NCI-H446 treated with DMSO at 0.1 percent for 48 hours (cell line): ENCODE measurements around the gene HDAC5.

Experiments
- DNase-seq: peaks from one replicate; lab custom pipeline; 2025; lab: John Stamatoyannopoulos, UW

HDAC5 gene

DNA sequence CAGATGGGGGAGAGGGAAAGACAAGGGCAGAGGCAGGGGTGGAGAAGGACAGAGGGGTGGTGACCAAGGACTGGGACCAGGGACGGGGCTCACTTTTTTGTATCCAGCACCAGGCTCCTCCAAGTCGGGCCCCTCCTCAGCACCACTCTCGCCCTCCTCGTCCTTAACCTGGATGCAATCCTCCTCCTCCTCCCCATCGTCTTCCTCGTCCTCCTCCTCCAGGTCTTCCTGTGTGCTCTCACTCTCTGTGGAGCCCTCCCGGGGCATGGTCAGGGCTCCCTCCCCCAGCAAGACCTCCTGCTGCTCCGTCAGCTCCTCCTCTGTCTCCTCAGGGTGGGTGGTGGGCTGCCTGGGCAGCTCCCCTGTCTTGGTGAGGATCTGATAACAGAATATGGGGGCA is 36.1 kb downstream of the HDAC5 start:
- no peak for DNase-seq

DNA sequence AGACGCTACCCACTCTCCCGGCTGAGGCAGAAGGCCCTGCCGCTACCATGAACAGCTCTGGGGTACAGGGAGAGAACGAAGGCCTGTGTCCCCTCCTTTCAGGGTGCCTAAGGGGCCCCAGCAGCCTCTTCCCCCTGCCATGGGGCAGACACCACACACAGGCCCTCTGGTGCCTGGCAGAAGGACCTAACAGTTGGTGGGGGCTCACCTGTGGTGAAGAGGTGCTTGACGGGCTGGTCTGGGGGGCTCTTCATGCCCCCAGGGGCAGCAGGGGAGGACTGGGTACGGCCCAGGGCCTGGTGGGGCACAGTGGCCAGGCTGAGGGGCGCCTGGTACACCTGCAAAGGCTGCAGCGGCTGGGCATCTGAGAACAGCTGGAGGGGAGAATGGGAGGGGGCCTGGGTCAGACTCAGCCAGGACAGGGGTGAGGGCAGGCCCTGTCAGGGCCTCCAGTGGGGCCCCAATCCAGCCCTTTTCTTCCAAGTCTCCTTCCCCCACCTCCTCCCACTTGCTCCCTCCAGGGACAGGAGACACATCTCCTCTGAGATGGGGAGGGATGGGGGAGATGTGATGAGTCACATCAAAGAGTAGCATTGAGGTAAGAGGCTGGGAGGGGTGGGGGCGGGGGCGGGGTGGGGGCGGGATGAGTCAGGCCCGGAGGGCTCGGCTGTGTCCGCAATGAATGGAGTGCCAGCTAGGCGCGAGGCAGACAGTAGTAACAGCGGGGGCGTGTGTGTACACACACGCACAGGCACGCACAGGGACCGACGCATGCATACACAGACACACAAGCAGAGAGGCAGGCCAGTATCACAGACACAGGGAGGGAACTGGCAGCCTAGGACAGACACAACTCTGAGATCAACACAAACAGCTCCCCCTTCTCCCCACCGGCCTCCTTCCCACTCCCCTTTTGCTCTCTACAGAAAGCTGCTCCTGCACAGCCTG is 36.8 kb downstream of the HDAC5 start:
- no peak for DNase-seq

DNA sequence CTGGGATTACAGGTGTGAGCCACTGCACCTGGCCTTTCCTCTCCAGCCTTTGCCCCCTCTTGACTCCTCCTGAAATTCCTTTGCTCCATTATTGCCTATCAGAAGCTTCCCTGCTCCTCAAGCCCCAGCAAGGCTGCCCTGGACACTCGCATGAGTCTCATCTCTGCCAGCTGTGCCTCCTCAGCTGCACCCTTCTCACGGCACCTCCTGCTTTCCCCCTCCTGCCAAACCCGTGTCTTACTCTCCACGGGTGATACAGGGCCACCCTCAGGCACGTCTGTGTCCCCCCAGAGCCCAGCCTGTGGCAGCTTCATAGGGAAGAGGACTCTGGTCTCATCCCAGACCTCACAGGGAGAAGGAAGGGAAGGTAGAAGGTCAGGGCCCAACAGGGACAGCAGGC is 37.5 kb downstream of the HDAC5 start:
- DNase-seq = no peak

DNA sequence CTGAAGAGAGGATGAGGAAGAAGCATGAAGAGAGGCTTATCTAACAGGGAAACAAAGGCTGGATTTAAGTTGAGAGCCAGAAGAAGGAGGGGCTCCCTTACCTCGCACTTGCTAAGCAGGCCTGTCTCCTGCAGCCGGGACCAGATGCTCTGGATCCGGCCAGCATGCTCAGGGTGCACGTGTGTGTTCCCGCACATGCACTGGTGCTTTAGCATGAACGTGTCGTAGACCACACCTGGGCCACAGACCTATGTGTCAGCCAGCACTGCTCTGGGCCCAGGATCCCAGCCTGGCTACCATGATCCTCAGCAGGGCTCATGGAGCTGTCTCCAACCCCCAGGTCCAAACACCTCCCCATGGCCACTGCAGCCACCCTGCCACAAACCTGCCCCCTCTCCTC is 38.5 kb downstream of the HDAC5 start:
- no peak for DNase-seq

DNA sequence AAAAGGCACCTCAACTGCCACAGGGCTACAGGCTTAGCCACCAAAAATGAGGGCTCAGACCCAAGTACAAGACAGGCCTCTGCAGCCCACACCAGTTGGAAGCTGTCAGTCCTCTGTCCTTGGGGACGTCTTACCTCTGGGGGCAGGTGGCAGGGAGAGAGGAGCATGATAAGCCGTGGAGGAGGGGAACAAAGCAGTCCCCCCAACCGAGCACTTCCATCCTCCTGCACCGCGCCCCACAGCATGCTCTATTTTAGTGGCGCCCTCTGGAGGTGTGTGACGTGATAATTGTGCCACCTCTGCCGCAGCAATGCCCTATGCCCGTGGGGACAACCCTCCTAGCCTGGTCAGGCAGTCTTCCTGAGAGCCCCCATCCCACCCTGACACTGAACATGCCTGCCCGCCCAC is 39.3 kb downstream of the HDAC5 start:
- no peak for DNase-seq

DNA sequence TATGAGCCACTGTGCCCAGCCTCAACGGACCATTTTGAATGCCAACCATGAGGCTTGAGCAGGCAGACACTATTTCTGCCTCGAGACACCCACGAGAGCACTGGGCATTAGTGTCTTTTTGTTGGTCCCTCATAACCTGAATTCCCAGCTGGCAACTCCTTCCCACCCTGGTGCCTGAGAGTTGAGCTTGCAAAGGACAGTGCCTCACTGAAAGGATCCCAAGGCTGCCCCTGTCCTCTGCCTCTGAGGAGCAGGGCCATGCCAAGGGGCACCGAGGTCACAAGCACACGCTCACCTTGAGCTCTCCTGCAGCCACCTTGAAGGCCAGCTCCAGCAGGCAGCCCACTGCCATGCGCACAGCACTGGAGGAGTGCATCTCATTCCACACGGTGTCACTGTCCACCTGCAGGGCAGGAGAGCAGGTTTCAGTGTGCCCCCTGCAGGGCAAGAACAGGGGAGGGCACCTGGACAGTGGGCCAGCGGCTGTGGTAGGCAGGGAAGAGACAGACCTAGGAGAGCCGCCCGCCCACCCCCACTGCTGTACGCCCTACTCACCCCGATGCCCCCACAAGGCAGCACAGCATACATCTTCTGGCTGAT is 40.1 kb downstream of the HDAC5 start:
- no peak for DNase-seq

DNA sequence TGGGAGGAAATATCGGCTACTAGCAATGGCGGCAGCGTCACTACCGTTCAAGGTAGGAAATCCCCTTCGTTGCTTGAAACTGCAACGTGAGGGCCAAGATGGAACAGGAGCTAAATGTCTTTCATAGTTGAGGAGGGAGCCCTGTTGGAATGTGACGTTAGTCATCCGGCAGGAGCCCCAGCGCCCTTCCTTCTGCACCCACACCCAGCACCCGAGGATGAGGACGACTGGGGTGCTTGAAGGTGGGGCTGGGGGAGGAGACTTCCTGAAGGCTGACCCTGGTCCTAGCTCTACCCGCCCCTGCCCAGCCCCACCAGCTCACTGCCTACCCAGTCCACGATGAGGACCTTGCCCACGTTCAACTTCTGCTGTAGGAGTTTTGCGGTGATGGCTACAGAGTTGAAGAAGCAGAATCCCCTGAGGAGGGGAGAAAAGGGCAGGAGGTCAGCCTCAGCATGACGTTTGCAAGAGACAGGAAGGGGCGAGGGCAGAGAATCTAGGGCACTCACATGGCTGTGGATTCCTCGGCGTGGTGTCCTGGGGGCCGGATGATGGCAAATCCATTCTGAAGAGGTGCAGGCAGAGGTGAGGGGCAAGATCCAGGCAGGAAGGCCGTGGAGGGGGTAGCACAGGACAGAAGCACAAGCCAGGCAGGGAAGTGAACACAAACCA is 41.0 kb downstream of the HDAC5 start:
- no peak for DNase-seq

DNA sequence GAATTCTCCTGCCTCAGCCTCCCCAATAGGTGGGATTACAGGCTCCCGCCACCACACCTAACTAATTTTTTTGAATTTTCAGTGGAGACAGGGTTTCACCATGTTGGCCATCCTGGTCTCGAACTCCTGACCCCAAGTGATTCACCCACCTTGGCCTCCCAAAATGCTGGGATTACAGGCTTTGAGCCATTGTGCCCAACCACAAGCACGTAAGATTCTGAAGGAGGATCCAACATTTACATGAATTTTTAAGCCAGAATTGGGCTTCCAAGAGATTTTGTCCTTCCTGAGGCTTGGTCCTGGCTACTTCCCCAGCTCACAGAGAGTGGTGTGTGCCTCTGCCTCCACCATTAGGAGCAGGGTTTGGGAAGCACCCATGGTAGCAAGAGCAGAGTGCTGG is 41.8 kb downstream of the HDAC5 start:
- no peak for DNase-seq

DNA sequence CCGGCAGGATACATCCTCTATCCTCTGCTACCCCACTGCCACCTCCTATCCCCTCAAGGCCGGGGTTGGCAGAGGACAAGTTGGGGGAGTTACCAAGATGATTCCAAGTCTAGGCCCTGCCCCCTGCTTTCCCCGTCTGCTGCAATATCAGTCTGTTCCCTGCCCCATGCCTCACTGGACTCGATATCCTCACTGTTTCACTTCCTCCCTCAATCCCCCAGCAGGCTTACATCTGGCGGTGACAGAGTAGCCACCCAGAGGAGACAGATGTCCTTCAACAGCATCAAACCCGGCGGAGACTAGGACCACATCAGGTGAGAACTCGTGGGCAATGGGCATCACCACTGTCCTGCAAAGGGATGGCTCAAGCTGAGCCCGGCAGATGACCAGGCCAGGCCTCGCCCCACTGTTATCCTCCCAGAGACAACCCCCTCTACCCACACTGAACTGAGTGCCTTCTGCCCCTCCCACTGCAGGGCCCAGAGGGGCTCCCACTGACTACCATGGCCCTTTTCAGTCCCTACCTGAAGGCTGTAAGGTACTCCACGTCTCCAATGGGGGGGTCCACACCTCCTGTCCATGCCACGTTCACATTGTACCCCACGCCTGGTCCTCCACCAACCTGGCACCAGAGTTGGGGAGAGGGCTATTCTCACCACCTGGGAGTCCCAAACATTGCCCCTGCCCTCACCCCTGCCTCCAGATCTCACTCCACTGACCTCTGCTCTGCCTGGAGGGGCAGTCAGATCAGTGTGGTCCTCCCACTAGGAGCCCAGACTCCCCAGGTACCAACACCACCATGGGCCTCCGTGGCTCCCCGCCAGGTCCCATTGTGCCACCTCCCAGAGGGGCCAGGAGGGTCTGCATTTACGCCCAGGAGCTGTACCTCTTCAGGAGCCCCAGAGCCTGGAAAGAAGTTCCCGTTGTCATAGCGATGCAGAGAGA is 43.3 kb downstream of the HDAC5 start:
- DNase-seq = no peak

DNA sequence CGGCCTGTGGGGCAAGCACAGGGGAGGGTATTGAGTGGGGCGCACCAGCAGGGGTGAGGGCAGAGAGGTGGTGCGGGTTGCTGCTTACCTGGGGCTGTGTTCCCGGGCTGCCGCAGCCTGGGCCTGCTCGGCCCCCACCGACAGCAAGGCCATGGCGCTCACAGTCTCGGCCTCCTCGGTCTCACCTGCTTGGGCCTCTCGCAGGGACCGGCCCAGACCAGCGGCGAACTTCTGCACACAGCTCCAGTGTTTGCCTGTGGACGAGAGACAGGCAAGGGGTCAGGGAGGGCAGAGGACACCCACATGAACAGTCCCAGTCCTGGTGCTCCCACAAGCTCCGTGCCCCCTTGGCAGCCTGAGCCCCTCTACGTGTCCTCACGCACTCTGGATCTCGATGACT is 45.0 kb downstream of the HDAC5 start:
- DNase-seq = no peak

DNA sequence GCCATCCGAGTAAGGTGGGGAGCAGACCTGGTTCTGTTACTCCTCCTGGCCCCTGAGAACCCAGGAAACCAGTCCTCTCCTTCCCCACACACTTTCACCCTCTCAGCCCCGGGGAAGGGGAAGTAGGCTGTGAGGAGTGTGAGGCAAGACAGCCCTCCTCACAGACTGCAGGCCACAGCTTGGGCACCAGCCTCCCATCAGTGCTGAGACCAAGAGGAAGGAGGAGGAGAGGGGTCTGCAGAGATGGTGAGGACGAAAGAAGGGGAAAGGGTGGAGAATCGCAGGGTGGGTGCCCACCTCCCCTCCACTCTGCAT is 45.9 kb downstream of the HDAC5 start:
- no peak for DNase-seq

DNA sequence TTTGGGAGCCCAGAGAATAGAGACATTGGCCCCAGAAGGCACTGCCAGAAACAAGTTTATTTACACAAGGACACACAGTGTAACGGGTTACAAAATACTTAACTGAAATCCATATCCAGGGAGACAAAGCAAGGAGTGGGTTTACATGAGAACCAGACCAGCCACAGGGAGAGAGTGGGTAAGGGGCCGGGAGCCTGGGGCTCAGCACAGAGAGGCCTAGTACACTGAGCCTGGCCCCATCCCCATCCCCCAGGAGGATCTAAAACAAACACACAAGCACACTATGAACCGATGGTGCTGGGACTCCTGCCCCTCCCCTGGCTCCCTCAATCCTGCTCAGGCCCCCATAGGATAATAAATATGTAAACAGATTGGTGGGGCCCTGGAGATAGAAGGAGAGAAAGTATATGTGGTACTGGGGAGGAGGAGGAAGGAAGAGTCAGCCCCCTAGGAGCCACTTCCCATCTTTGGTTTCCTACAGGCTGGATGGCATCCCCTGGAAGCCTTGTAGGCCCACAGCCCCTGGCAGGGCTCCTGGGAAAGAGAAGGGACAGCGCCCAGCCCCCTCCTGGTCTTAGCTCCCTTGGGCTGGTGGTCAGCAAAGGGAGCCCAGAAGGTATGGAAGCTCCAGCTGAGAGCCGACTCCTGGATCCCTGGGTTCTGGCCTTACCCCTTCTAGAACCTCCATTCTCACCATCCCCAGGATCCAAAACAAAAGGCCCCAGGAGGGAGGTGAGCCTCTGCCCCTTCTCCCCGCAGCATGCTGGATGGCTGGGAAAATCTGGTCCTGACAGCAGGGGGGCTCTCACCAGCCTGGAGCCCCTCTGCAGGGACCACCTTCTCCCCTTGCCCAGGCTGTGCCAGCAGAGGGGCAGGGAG is 46.5 kb downstream of the HDAC5 start:
- no peak for DNase-seq

DNA sequence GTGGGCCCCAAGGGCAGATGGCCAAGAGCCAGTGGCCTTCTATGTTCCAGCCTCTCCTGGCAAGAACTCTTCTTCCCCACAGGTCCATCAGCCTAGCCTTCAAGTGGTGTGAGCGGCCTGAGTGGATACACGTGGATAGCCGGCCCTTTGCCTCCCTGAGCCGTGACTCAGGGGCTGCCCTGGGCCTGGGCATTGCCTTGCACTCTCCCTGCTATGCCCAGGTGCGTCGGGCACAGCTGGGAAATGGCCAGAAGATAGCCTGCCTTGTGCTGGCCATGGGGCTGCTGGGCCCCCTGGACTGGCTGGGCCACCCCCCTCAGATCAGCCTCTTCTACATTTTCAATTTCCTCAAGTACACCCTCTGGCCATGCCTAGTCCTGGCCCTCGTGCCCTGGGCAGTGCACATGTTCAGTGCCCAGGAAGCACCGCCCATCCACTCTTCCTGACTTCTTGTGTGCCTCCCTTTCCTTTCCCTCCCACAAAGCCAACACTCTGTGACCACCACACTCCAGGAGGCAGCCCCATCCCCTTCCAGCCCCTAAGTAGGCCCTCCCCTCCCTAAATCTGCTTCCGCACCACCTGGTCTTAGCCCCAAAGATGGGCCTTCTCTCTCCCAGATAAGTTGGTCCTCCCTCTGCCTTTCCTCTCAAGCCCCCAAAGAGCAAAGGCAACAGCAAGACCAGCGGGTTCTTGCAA is 47.7 kb downstream of the HDAC5 start:
- DNase-seq = no peak

DNA sequence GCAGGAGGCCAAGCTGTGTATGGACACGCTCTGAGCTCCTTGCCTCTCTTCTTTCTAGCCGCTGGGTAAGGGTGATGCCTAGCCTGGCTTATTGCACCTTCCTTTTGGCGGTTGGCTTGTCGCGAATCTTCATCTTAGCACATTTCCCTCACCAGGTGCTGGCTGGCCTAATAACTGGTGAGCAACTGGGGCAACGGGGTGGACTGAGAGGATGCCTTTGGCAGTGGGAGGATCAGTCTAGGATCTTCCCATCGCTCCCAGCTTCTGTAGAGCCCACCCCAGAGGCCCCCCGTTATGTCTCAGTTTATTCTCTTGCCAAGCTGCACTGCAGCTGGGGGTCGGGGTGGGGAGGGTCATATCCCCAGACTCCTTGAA is 48.5 kb downstream of the HDAC5 start:
- no peak for DNase-seq

DNA sequence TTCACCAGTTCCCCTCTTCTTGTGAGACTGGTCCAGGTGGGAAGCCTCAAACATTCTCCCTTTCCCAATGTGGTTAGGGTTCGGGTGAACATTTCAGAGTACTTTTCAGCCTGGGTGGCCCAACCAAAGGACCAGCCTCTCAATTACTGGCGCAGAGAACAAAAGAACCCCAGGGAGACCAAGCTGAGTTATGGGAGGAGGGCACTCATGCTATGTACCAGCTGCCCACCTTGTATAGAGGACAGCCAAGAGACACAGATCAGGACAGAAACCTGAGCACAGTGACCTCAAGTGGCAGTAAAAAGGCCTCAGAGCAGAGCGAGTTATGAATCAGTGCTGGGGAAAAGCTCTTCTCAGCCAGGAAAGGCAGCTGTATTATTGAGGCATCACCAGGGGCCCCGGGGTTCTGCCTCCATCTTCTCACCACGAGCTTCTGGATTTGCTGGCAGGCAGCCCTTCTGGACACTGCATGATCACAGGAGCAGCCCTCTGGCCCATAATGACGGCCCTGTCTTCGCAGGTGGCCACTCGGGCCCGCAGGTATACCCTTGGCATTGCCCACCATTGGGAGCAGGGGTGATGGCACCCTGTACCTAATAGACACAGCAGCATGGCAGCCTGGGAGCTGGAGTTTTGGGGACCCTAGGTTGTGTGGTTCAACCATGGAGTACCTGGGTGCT is 49.1 kb downstream of the HDAC5 start:
- DNase-seq = no peak

DNA sequence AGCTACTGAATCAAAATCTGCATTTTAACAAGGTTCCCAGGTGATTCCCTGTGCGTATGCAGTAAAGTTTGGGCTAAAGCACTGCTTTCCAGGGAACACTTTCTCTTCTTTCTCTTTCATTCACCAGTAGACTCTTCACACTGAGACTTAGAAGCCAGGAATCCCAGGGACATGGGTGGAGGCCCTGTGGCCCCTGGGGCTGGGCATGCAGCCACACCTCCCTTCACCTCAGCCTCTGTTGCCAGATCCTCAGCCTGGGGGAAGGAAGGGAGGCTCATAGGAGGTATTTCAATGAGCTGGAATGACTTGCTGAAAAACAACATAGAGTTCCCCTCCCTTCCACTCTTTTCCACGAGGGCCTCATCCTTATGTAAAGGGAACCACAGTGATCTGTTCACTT is 51.7 kb downstream of the HDAC5 start:
- DNase-seq = no peak

DNA sequence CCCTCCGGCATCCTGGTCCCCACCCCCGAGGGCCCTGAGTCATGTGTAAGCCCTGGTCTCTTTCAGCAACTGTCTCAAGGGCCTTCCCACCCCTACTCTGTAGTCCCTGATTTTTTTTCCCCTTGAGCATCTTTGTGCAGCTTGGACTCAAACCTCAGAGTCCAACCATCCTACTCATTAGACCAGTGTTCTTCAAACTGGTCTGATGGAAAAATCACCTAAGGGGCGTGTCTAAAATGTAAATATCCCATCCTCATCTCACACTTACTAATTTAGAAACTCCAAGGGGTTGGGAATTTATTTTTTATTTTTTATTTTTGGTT is 52.3 kb downstream of the HDAC5 start:
- DNase-seq = no peak

DNA sequence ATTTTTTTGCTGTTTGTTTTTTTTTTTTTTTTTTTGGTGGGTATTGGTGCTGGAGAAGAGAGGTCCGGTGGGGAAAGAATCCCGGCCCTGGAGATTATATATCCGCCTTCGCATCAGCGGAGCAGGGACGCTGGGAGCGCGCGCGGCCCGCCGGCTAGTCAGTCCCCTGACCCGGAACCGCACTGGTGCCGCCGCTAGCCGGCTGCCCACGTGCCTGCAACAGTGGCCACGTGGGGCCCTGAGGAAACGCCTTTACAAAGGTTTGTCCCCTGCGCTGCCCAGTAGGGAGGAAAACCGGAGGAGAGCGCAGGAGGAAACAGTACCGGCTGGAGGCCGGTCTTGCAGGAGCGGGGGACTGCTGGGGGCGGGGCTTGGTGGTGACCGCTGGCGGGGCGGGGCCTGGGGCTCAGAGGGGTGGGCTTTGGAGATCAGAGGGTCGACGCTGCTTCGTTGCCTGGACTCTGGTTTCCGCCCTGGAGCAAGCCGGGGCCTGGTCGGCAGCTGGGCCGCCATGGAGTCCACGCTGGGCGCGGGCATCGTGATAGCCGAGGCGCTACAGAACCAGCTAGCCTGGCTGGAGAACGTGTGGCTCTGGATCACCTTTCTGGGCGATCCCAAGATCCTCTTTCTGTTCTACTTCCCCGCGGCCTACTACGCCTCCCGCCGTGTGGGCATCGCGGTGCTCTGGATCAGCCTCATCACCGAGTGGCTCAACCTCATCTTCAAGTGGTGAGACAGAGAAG is 52.8 kb downstream of the HDAC5 start, which contains the start of gene G6PC3:
TSS of gene G6PC3 (plus strand) at position 281 of the 743 bp plus-strand sequence. CDS start at position 512, 231 bp downstream.
- peak; percentile 90 for DNase-seq

DNA sequence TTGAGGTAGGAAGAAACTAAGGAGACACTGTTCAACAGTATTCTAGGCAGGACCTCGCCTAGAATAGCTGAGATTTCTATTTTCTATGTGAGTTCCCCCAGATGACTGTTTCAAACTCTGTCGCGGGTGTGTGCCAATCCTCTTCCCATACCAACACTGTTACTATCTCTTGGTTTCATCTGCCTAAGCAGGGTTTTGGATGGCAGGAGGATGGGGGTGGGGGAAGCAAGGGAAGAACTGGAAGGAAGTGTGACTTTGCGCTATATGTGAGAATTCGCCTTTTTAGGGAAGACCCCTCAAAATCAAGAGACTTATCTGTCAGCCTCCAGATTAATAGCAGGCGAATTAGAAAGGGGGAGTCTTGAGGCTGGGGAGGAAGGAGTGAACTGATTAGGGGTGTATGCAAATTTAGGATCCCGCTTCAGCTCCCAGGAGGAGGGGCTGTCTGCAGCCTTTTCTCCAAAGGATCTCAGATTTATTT is 53.4 kb downstream of the HDAC5 start:
- no peak for DNase-seq
